Sigmoid colon (tissue), 7 donors: ENCODE results near the gene RRM2. TPM values are rescaled to one million over a fixed set of nuclear protein-coding genes. Genes with fewer than 3 reads are reported as not detected.

Source experiments
- DNase-seq: peaks from one replicate; pipeline ENCODE4 v3.0.0-alpha.2; 2019
- H3K27ac ChIP-seq, 4 donors: fragments of 200-600 bp; sonication (generic); one replicate each; pipeline ENCODE4 v1.5.1; 2016 to 2019; ENCODE audit warnings: mild to moderate bottlenecking in 1 of 4
- H3K27me3 ChIP-seq, 3 donors: fragments of 200-600 bp; sonication (generic); one replicate each; pipeline ENCODE4 v1.5.1; 2019; ENCODE audit warnings: mild to moderate bottlenecking in 1 of 3
- H3K36me3 ChIP-seq, 4 donors: fragments of 200-600 bp; sonication (generic); one replicate each; pipeline ENCODE4 v1.5.1; 2016 to 2019
- H3K4me1 ChIP-seq, 4 donors: fragments of 200-600 bp; sonication (generic); one replicate each; pipeline ENCODE4 v1.5.1; 2017 to 2019
- H3K4me3 ChIP-seq, 4 donors: fragments of 200-600 bp; sonication (generic); one replicate each; pipeline ENCODE4 v1.5.1; 2017 to 2019; ENCODE audit warnings: mild to moderate bottlenecking in 2 of 4, moderate library complexity in 1 of 4
- H3K9me3 ChIP-seq, 4 donors: fragments of 200-600 bp in 3 of 4; sonication (generic) in 3 of 4; one replicate each; pipeline versions ENCODE4 v1.5.1 to v1.6.1; 2013 to 2019
- EP300 ChIP-seq, 4 donors: sonication (generic); formaldehyde crosslinking; IDR thresholded peaks; one replicate each; pipeline ENCODE4 v1.6.1; 2017; ENCODE audit warnings: antibody characterized with exemption in 4 of 4
- POLR2A ChIP-seq, 2 donors: fragments of 450-650 bp; IDR thresholded peaks; one replicate each; pipeline ENCODE4 v1.6.1; 2016; ENCODE audit warnings: antibody characterized with exemption in 2 of 2, mild to moderate bottlenecking in 2 of 2, moderate library complexity in 2 of 2
- POLR2AphosphoS5 ChIP-seq, 4 donors: sonication (generic); formaldehyde crosslinking; IDR thresholded peaks; one replicate each; pipeline ENCODE4 v1.6.1; 2017; ENCODE audit warnings: antibody characterized with exemption in 4 of 4
- WGBS, 2 donors: extraction: QIAGEN DNeasy Blood & Tissue Kit; methylation state at CpG; one replicate each; pipeline ENCODE4 v1.1.7; 2013; 5-methylcytosine and 5-hydroxymethylcytosine counted together
- intact Hi-C: fragments of 100-400 bp; cut with DNase I; formaldehyde crosslinking; loops from one replicate; pipeline ENCODE4 v1.15.1; 2023
- polyA plus RNA-seq, 3 donors: library from polyadenylated mRNA; stranded (reverse); fragments of 200-250 nt; gene quantifications; one replicate each; pipeline ENCODE4 v1.2.3, GENCODE V29; 2013
- total RNA-seq, 4 donors: library from RNA; depleted of rRNA; stranded (reverse); fragments of >200 nt; gene quantifications; one replicate each; pipeline ENCODE4 v1.1.0, GENCODE V29; 2016
- TF ChIP-seq, protein P1 (sequence below), 4 experiments: fragments of 450-650 bp in 3 of 4; fragments of 200-600 bp in 1 of 4; IDR thresholded peaks; one replicate each; pipeline ENCODE4 v1.5.1; 2016 to 2019; ENCODE audit warnings: antibody characterized with exemption in 4 of 4, mild to moderate bottlenecking in 3 of 4, moderate library complexity in 2 of 4
- donor health status: healthy with polysubstance abuse.
- donor health status: Bipolar disorder and iron deficiency.
- donor health status: healthy.

Gene RRM2
- total and polyA plus RNA-seq, 7 donors: 0.16 to 65.8 (median 6.9) TPM; not detected in 1

DNA sequence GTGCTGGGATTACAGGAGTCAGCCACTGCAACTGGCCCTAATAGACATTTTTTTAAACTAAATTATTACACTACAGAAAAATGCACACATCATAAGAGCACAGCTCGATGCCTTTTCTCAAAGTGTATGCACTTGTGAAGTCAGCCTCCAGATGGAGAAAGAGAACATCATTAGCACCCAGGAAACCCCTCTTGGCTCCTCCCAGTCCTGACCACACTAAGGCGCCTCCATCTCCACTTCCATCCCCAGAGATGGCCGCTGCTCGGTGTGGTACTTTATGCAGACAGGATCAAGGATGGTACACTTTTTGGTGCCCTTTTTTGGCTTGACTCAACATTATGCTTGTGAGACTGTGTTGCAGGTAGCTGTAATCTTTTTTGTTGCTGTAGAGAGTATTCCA lies 34.8 kb downstream of the RRM2 start:
- no peaks in the 10 kb centered on the region for H3K4me1 ChIP-seq
- no peaks in the 10 kb centered on the region for H3K36me3 ChIP-seq
- H3K27ac ChIP-seq: no peak overlapping the region
- no peaks in the 10 kb centered on the region for H3K9me3 ChIP-seq
- intact Hi-C loops: no loop called here
- H3K27me3 ChIP-seq: no peaks in the 10 kb centered on the region
- 94% methylated on average over 4 of the region's 4 CpGs for WGBS, 2 donors
- no peak overlapping the region for H3K4me3 ChIP-seq
- TF ChIP-seq EP300 (IDR thresholded peaks at IDR 0.05) (no peak), POLR2AphosphoS5 (IDR thresholded peaks at IDR 0.05) (no peak), POLR2A (IDR thresholded peaks at IDR 0.05) (no peak)
- TF ChIP-seq, protein P1, sequence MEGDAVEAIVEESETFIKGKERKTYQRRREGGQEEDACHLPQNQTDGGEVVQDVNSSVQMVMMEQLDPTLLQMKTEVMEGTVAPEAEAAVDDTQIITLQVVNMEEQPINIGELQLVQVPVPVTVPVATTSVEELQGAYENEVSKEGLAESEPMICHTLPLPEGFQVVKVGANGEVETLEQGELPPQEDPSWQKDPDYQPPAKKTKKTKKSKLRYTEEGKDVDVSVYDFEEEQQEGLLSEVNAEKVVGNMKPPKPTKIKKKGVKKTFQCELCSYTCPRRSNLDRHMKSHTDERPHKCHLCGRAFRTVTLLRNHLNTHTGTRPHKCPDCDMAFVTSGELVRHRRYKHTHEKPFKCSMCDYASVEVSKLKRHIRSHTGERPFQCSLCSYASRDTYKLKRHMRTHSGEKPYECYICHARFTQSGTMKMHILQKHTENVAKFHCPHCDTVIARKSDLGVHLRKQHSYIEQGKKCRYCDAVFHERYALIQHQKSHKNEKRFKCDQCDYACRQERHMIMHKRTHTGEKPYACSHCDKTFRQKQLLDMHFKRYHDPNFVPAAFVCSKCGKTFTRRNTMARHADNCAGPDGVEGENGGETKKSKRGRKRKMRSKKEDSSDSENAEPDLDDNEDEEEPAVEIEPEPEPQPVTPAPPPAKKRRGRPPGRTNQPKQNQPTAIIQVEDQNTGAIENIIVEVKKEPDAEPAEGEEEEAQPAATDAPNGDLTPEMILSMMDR (IDR thresholded peaks at IDR 0.05): no peak
- DNase-seq: no peak

- no peaks in the 10 kb centered on the region for H3K4me1 ChIP-seq
- TF ChIP-seq, protein P1 (IDR thresholded peaks at IDR 0.05): no peak
- TF ChIP-seq POLR2AphosphoS5 (IDR thresholded peaks at IDR 0.05) (no peak), POLR2A (IDR thresholded peaks at IDR 0.05) (no peak), EP300 (IDR thresholded peaks at IDR 0.05) (no peak)
- no peak for DNase-seq
- H3K9me3 ChIP-seq: no peaks in the 10 kb centered on the region
- H3K27me3 ChIP-seq: no peaks in the 10 kb centered on the region
- no peak overlapping the region for H3K27ac ChIP-seq
- 92 to 94% methylated on average over 11 of the region's 11 CpGs for WGBS, 2 donors
- no peaks in the 10 kb centered on the region for H3K36me3 ChIP-seq
- H3K4me3 ChIP-seq: no peak overlapping the region
- intact Hi-C loops: no loop called here
Observed at GRCh38 chr2:10158681-10159080, 36.1 kb downstream of the RRM2 start.

DNA sequence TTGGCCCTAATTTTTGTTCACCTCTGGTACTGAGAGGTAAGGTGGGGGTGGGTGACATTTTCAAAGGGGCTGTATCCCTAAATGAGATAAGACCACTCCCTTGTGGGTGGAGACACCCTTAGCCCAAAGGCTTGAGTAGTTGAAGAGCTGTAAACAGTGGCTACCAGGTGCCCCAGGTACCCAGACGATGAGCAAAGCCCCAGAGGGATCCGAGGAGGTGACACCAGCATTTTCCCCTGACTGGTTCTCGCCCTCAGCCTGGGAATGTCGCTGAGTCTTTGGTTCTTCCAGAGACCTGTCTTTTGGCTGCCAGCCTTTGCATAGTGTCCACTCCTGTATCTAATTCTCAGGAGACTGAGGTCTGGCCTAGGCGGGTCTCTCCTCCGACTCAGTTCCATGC lies 36.5 kb downstream of the RRM2 start:
- H3K27ac ChIP-seq: no peak overlapping the region
- H3K4me3 ChIP-seq: no peak overlapping the region
- no peaks in the 10 kb centered on the region for H3K4me1 ChIP-seq
- no peaks in the 10 kb centered on the region for H3K36me3 ChIP-seq
- 93 to 94% methylated on average over 6 of the region's 6 CpGs for WGBS, 2 donors
- H3K27me3 ChIP-seq: no peaks in the 10 kb centered on the region
- no peaks in the 10 kb centered on the region for H3K9me3 ChIP-seq
- intact Hi-C loops: no loop called here
- DNase-seq: no peak
- TF ChIP-seq, protein P1 (IDR thresholded peaks at IDR 0.05): no peak
- TF ChIP-seq POLR2AphosphoS5 (IDR thresholded peaks at IDR 0.05): no peak
- no peak for TF ChIP-seq POLR2A (IDR thresholded peaks at IDR 0.05)
- no peak for TF ChIP-seq EP300 (IDR thresholded peaks at IDR 0.05)

- DNase-seq: no peak
- no peaks in the 10 kb centered on the region for H3K27me3 ChIP-seq
- H3K4me3 ChIP-seq: no peak overlapping the region
- H3K4me1 ChIP-seq: no peaks in the 10 kb centered on the region
- intact Hi-C loops: no loop called here
- H3K27ac ChIP-seq: no peak overlapping the region
- H3K9me3 ChIP-seq: no peaks in the 10 kb centered on the region
- no peaks in the 10 kb centered on the region for H3K36me3 ChIP-seq
- TF ChIP-seq POLR2A (IDR thresholded peaks at IDR 0.05) (no peak), POLR2AphosphoS5 (IDR thresholded peaks at IDR 0.05) (no peak), EP300 (IDR thresholded peaks at IDR 0.05) (no peak)
- TF ChIP-seq, protein P1 (IDR thresholded peaks at IDR 0.05): no peak
- WGBS, 2 donors: 76 to 87% methylated on average over 11 of the region's 11 CpGs
Observed at GRCh38 chr2:10159581-10160131, 37.1 kb downstream of the RRM2 start.
